Astrocyte (in vitro differentiated cells and primary cell): Measurements from ENCODE around the gene MAP7D1.

Experiments used
- EZH2 ChIP-seq: IDR thresholded peaks from 2 replicates; pipeline ENCODE4 v1.6.1; 2012; ENCODE audit warnings: mild to moderate bottlenecking, low read length, inconsistent platforms; ENCODE audit not compliant: insufficient read depth
- TF ChIP-seq, protein P1 (sequence below): IDR thresholded peaks from 2 replicates; pipeline ENCODE4 v1.5.1; 2011; ENCODE audit warnings: low read depth, mild to moderate bottlenecking, inconsistent platforms, low read length, moderate library complexity; ENCODE audit not compliant: insufficient read depth

DNA sequence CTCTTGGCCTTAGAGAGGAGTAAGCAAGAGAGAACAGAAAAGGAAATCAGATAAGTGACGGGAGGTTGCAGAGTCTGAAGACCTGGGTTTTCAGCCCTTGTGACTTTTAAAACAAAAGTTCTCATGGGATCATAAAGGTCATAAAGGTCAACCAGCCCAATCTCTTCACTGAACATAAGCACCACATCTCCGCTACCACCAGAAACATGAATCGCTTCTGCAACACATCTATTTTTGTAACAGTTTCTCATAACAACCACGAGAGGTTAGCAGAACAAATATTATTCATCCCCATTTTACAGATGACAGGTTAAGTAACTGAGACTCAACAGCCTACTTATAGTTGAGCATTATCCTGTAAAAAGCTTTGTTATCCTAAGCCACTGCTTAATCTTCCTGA, 12.5 kb upstream of the MAP7D1 start:
- TF ChIP-seq, protein P1, sequence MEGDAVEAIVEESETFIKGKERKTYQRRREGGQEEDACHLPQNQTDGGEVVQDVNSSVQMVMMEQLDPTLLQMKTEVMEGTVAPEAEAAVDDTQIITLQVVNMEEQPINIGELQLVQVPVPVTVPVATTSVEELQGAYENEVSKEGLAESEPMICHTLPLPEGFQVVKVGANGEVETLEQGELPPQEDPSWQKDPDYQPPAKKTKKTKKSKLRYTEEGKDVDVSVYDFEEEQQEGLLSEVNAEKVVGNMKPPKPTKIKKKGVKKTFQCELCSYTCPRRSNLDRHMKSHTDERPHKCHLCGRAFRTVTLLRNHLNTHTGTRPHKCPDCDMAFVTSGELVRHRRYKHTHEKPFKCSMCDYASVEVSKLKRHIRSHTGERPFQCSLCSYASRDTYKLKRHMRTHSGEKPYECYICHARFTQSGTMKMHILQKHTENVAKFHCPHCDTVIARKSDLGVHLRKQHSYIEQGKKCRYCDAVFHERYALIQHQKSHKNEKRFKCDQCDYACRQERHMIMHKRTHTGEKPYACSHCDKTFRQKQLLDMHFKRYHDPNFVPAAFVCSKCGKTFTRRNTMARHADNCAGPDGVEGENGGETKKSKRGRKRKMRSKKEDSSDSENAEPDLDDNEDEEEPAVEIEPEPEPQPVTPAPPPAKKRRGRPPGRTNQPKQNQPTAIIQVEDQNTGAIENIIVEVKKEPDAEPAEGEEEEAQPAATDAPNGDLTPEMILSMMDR: no peak
- TF ChIP-seq EZH2: no peak
